GM19324 (cell line): Measurements from ENCODE around the gene PQBP1.

Source experiments
- ATAC-seq: cut with Tn5 transposase; IDR thresholded peaks from one replicate; pipeline ENCODE4 v1.9.1; 2021; ENCODE audit warnings: mild to moderate bottlenecking, moderate library complexity; ENCODE audit not compliant: unreplicated experiment, low FRiP score

PQBP1 gene

DNA sequence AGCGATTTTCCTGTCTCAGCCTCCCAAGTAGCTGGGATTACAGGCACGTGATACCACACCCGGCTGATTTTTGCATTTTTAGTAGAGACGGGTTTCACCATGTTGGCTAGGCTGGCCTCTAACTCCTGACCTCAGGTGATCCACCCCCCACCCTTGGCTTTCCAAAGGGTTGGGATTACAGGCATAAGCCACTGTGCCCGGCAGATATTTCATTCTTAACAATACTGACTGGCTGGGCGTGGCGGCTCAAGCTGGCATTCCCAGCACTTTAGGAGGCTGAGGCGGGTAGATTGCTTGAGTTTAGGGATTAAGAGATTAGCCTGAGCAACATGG lies 1.3 kb downstream of the PQBP1 start:
- ATAC-seq, result no peak

DNA sequence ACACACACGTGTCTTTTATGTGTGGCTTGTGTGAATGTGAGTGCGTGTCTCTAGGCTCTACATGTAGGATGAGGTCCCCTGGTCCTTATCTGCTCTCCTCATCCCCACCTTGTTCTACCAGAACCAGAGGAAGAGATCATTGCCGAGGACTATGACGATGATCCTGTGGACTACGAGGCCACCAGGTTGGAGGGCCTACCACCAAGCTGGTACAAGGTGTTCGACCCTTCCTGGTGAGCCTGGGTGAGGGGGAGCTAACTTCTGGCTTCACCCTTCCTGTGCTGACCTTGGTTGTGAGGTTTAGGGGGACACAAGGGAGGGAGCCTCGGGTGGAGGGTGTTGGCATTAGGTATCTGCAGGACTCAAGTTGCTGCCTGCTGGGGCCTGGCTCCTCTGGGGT lies 3.3 kb downstream of the PQBP1 start:
- ATAC-seq, result no peak

DNA sequence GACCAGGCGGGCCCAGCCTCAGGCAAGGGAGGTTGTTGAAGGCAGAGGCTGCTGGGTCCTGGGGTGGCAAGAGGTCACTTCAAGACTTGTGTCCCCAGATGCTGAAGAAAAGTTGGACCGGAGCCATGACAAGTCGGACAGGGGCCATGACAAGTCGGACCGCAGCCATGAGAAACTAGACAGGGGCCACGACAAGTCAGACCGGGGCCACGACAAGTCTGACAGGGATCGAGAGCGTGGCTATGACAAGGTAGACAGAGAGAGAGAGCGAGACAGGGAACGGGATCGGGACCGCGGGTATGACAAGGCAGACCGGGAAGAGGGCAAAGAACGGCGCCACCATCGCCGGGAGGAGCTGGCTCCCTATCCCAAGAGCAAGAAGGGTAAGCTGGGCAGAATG lies 4.4 kb downstream of the PQBP1 start:
- no peak for ATAC-seq

DNA sequence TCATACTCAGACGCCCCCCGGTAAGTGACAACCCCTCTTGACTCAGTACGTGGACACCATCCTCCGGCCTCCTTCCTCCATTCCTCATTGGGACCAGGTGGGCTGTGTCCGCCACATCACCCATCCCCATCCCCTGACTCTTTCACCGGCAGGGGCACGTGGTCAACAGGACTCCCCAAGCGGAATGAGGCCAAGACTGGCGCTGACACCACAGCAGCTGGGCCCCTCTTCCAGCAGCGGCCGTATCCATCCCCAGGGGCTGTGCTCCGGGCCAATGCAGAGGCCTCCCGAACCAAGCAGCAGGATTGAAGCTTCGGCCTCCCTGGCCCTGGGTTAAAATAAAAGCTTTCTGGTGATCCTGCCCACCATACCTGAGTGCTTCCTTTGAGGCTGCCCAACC lies 5.0 kb downstream of the PQBP1 start:
- ATAC-seq, result no peak

DNA sequence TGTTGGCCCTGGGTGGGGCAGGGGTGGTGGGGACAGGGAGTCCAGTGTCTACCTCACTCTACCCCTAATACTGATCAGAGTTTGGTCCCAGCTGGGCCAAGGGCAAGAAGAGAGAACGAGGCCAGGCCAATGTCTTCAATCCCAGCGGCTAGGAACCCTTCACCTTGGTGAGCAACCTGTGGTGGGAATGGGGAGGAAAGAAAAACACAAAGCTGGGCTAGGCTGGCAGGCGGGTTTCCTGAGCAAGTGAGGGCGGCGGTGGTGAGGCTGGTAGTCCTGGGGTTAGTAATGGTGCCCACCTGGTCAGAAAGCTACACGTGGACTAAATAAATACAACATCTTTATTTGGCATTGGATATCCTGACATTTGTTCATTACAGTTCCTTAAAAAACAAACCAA lies 5.6 kb downstream of the PQBP1 start:
- no peak for ATAC-seq

DNA sequence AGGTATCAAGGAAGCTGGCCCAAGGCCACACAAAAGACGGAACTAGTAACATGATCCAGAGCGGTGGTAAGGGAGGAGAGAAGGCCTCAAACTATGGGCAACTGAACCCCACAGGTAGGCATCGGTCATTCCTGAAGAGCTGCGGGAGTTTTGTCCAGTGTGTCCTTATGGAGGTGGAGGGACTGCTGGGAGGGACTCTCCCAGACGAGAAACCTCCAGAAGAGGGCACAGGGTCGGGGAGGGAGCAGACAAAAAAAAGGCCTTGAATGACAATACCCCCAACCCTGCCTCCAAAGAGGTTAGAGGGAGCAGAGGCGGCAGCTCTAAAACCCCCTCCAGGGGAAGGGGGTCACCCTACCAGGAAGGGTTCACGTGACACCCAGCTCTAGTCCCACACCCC lies 6.5 kb downstream of the PQBP1 start:
- no peak for ATAC-seq

DNA sequence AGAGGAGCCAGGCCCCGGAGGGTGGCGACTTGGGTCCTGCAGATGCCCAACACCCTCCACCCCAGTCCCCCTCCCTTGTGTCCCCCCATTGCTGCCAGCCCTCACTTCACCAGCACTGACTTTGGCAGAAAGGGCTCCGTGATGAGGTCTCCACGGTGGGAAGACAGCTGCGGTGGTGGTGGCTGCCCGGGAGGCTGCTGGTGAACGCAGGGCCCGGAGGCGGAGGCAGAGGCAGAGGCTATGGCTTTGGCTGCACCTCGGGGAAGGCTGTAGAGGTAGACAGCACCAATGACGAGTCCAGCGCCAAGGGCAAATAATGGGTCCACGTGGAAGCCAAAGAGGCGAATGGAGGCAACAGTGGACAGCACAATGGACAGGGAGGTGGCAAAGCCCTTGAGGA lies 6.9 kb downstream of the PQBP1 start:
- ATAC-seq, result no peak

DNA sequence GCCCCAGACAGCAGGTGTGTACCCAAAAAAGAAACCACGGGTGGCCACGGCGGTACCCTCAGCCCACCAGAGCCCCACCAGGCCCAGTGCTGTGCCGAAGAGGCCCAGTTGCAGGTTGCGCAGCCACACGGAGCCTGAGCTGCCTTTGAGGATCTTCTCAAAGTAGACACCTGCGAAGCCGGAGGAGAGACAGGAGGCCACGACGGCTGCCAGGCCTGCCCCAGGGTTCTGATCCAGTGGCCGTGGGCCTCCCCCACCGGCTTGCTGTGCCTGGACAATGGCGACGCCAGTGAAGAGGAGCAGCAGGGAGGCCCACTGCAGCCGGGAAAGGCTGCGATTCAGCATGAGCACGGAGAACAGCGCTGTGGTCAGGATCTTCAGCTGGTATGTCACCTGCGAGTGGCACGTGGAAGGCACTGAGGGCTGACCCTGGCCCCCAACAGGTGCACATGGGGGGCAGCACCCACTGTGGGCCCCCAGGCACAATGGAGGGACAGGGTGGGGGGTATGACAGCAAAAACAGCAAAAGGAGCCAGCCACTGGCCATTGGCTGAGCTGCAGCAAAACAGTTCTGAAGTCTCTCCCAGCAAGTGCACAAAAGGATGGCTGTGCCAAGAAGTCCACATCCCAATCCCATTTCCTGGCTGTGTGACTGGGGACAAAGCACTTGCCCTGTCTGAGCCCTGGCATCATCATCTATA lies 7.5 kb downstream of the PQBP1 start:
- no peak for ATAC-seq

DNA sequence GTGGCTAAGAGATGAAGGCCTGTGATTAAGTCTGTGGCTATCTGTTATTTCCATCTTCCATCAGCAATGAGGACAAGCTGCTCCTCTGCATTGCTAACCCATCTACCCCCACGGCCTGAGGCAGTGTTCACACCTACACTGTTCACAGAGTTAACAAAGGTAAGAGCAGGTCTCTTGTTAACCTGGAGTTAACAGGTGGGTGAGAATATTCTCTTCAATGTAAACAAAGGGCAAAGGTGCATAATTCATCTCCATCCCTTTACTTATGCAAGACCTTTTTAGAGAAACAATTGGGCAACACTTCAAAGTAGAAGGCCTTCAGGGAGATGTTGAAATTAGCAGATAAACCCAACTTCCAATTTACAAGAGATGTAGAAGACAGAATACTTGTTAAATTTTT lies 10.9 kb downstream of the PQBP1 start:
- no peak for ATAC-seq

DNA sequence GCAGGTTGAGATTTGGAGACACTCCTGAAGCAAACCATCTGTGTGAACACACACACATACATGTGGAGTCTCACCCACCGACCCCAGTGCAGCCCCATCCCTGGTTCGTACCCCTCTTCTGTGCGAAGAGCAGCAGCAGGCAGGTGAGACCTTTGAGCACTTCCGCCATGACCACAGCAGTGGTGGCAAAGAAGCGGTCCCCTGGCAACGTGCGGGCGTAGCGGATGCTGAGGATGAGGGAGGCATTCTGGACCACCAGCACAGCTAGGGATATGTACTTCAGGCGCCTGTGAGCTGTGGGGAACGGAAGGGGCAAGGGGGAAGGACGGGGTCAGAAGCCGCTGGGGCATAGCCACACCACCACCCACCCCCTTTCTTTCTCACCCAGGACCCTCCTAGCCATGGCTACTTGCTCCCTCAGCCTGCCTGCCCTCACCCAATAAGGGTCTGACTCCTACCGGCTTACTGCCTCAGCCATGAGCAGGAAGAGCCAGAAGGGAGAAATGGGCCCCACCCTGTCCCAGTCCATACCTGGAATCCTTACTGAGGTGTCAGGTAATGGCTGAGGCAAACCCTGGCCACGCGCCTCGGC lies 12.1 kb downstream of the PQBP1 start:
- no peak for ATAC-seq

DNA sequence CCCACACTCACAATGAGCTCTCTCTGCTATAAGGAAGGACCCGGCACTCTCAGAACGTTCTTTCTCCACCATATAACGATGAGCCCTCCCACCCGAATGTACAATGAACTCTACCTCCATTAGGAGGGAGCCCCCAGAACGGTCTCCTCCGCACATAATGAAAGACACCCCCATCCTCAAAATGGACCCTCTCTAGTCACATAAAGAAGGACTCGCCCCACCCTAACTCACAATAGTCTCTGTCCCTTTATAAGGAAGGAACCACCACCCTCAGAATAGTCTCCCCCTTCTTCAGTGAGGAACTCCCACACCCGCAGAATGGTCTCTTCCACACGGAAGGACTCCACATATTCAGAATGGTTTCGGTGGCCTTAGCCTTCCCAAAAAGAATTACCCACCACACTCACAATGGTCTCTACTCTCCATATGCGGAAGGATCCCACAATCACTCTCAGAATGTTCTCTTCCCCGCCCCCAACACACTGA lies 13.2 kb downstream of the PQBP1 start:
- ATAC-seq, result no peak

DNA sequence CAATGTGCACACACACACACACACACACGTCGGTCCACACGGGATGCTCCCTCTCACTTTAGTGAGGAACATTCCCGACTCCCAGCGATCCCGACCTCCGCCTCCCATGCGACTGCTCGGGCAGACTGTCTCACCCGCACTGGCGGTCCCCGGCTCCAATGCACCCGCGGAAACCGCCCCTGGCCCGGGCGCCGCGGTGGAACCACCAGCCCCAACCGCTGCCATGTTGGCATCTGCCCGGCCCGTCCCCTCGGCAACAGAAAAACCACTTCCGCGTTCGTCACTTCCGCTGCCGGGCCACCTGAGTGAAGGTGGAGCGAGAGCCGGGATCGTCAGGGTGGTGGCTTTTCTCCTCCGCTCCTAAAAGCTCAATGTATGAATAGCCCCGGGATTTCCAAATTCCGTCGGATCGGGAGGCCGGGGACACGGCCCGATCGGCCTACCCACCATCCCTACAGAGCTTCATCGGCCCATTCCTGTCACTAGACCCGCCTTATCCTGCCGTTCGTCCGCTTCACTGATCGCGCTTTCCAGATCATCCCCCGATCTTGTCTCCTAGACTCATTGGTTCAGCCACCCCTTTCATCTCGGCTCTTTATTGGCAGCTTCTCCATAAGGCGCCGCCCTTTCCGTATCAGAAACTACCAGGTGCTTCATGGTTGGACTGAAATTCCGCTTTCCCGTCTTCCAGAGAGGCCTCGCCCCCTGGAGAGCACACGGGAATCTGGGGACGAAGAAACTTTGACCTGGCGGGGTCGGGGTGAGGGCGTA lies 13.9 kb downstream of the PQBP1 start, which contains the start of gene SLC35A2:
Gene SLC35A2 (minus strand): TSS at position 235 of the 771 bp plus-strand sequence. CDS start 10 bp downstream, at position 225.
- peak; percentile 69 for ATAC-seq

DNA sequence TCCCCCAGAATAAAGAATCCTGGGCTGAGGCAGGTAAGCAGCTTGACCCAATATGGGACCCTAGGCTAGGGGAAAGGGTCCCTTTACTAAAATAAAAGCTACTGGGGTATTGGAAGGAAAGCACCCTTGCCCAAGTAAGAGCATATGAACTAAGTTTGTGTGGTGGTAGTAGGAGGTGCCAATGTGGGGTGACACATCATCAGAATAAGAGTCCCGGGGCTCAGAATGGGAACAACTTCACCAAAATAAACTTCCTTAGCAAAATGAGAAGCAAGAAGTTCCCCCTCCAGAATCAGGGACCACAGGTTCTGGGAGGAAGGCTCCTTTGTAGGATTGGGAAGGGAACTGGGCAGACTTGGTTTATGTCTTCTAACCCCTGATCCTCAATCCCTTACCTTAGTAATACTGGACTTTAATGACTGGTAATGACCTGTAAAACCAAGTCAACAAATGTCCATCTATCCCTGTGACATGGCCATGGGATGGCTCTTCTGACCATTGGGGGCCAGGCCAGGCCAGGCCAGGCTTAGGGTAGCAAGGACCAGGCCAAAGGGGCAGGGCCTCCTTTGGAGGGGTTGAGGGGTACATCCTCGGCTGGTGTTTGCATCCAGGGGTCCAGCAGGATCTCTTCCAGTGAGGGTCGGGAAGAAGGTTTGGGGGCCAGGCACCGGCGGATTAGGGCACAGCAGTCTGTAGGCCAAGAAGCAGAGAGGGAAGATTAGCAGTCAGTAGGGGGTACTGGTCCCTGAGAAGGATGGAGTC lies 16.1 kb downstream of the PQBP1 start:
- no peak for ATAC-seq

DNA sequence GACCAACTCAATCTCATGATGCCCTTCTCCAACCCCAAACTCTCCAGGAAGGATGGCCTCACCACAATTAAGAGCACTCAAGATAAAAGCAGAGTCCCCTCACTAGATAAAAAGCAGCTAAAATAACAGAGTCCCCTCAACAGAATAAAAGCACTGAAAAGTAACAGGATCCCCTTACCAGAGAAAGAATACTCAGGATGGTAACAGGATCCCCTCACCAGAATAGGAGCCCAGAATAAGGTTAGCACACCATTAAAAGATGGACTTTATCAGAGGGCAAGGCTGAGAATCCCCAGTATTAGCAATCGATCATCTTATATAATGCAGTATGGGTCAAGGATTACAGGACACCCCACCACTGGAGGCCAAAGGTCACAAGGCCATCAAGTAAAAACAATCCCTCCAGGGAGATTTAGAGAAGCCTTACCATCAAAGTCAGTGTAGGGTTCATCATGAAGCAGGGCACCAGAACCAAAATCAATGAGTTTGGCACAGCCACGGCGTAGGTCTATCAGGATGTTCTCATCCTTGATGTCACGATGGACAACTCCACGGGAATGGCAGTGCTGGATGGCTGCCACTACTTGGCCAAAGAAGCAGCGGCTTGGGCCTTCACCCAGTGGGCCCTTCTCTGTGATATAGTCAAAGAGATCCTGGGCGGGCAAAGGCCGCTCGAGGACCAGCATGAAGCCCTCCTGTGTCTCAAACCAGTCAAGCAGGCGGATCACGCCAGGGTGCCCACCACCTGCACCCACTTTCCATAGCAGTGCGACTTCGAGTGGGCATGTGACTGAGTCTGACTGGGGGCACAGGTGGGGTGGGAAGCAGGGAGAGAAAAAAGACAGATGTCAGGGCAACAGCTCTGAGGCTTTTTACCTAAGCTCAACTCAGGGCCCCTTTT lies 17.1 kb downstream of the PQBP1 start:
- no peak for ATAC-seq

DNA sequence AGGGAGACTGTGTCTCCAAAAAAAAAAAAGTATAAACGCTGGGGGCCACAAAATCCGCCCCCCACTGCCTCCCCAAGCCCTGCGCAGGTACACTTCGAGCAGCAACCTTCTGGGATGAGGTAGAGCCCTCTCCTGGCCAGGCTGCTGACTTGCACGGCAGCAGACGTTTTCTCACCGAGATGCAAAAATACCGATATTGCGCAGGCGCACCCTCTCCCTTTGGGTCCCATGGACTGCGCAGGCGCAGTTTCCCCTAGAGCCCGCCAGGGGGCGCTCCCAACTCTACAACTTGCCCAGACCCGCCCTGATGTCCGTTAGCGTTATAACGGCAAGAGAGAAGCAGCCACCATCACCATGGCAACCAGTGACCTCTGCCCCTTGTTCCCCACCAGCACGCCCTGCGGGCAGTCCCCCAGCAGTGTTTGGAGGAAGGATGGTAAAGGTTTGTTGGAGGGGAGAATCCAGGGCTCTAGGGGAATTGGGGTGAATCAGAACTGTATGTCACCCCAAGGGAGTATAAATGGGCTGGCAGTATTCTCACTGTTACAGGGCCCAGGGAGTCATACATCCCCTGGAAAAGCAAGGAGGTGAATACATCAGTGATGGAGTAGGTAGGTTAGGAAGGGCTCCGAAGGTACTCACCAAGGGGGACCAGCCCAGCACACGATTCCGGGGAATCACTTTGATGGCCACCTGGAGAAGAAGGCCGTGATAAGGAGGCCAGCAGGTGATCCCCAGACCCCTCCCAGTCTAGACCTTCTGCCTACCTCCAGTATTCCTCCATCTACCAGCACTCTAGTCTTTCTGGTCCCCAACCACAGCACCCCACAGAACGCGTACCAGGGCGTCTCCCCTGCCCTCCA lies 19.6 kb downstream of the PQBP1 start:
- ATAC-seq, result peak; percentile 32

DNA sequence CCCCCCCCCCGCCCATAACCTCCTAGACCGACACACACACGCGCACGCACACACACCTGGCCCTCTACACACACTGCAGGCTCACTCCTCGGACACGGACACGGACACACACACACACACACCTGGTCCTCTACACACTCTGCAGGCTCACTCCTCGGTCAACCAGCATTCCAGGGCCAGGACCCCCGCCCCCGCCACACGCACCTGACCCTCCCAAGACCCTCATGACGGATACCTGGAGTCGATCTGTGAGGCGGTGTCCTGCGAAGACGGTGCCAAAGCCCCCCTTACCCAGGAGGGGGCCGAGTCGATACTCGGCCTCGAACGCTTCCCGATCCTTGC lies 20.5 kb downstream of the PQBP1 start:
- no peak for ATAC-seq

DNA sequence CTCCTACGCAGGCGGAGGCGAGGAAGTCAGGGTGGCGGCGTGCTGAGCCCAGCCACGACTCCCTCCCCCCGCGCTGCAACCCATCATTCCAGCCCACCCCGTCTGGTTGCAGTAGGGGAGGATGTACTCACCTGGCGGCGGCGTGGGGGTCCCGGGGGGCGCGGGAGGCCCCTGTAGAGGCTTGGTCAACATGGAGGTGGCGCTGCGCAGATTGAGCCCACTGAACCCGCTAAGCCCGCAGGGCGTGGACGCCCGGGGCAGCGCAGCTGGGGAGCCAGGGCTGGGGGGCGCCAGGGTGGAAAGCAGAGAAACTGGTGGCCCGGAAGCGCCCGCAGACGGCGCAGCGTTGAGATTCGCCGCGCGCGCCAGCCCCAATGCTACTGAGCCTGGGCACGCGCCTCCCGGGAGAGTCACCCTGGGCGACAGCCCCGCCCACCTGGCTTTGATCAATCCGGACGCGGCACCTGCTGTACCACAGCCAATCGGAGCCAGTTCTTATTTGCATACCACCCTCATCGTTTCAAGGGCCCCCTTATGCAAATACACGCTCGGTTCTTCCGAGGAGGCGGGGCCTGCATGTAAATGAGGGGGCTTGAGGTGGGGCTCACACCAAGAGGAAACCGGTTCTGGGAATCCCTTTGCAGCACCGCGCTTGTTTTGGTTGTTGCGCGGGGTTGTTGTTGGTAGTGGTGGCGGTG lies 21.1 kb downstream of the PQBP1 start, which contains the start of gene PIM2:
Gene PIM2 (minus strand): TSS at position 382 of the 698 bp plus-strand sequence. CDS start 190 bp downstream, at position 192.
- ATAC-seq, result peak; percentile 76

DNA sequence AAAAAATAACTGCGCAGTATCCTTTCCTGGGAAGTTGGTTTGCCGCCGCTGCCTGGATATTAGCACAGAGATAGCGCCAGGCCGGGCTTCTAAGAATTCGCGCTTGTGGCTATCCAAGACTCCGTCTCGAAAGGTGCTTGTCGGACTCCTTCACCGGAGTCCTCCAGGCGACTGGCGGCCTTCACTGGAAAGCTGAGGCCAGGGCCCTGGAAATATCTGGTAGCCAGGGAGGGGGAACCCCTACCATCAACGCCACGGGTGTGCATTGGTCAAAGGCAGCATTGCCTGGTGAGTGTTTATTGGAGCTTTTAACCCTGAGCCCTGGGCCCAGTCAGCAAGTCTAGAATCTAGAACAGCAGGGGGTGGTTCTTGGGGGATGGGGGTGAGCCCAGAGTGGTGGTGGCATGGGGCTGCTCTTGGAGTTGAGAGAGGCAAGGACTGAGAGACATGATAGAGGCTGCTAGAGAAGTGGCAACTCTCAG lies 21.7 kb downstream of the PQBP1 start:
- no peak for ATAC-seq
